Tibial nerve (tissue), 4 donors: Measurements from ENCODE around the gene PRKCH.

Source experiments
- CTCF ChIP-seq, 5 experiments: fragments of 200-600 bp in 3 of 5; fragments of 450-650 bp in 2 of 5; sonication (generic) in 3 of 5; IDR thresholded peaks; one replicate each; pipeline ENCODE4 v1.5.1; 2016 to 2019; ENCODE audit warnings: antibody characterized with exemption in 5 of 5, mild to moderate bottlenecking in 3 of 5, moderate library complexity in 2 of 5
- EP300 ChIP-seq, 2 donors: sonication (generic); formaldehyde crosslinking; IDR thresholded peaks; one replicate each; pipeline ENCODE4 v1.6.1; 2017; ENCODE audit warnings: antibody characterized with exemption in 2 of 2, mild to moderate bottlenecking in 1 of 2
- POLR2A ChIP-seq, 2 donors: fragments of 450-650 bp; IDR thresholded peaks; one replicate each; pipeline ENCODE4 v1.6.1; 2017; ENCODE audit warnings: antibody characterized with exemption in 2 of 2, mild to moderate bottlenecking in 2 of 2, moderate library complexity in 2 of 2

- no peak for TF ChIP-seq POLR2A (IDR thresholded peaks at IDR 0.05)
- TF ChIP-seq CTCF (IDR thresholded peaks at IDR 0.05), result no peak
- no peak for TF ChIP-seq EP300 (IDR thresholded peaks at IDR 0.05)
Measured at GRCh38 chr14:61488417-61489401, 167.3 kb downstream of the PRKCH start.
